NT2/D1 (cell line): ENCODE results near the gene ATP11C.

ENCODE experiments used
- YY1 ChIP-seq: IDR thresholded peaks from 2 replicates; pipeline ENCODE4 v1.6.1; 2011; ENCODE audit not compliant: insufficient read length, insufficient read depth
- ZNF274 ChIP-seq: IDR thresholded peaks from 2 replicates; pipeline ENCODE4 v1.6.1; 2011; ENCODE audit warnings: mild to moderate bottlenecking, low read depth, low read length

GRCh38 chrX:139811942-139812629 lies 120.8 kb downstream of the ATP11C start:
- TF ChIP-seq ZNF274 (no peak), YY1 (no peak)
